ENCODE data around the gene PSMD10.

PSMD10 gene

GRCh38 chrX:108091264-108091877 is at the start of gene PSMD10, which contains the start of gene ATG4A:
TSS of gene PSMD10 (minus strand) at chrX:108091542. CDS start at chrX:108091520, 22 bp downstream.
TSS of gene ATG4A (plus strand) at chrX:108091778. CDS start at chrX:108091827, 49 bp downstream.
- peak within 1 kb of the TSS; percentile 64 to 78 for H3K9ac ChIP-seq (ENCODE audit: low read length in 2 of 2)
- H3K27ac ChIP-seq (ENCODE audit: low read length) = peak within 1 kb of the TSS; percentile 46
- no peaks in the 10 kb centered on the region for H3K4me1 ChIP-seq (ENCODE audit: control insufficient read depth, insufficient read depth, low read length)
- peaks cover 3 to 4% of the 10 kb centered on the region in 2 donors for H3K36me3 ChIP-seq (ENCODE audit: control insufficient read depth in 2 of 2, insufficient read depth in 2 of 2, low read length in 2 of 2)
- no peaks in the 10 kb centered on the region for H3K27me3 ChIP-seq (ENCODE audit: control insufficient read depth in 1 of 2, insufficient read depth in 2 of 2, low read length in 2 of 2)
- no peaks in the 10 kb centered on the region for H3K9me3 ChIP-seq (ENCODE audit: control insufficient read depth in 2 of 2, low read length in 2 of 2)
- peak within 1 kb of the TSS; percentile 74 to 76 for H3K4me3 ChIP-seq (ENCODE audit: low read length in 2 of 2)

GRCh38 chrX:108138814-108139702 is 47.7 kb upstream of the PSMD10 start:
- peaks cover 4 to 5% of the 10 kb centered on the region in 2 donors for H3K36me3 ChIP-seq (ENCODE audit: control insufficient read depth in 2 of 2, insufficient read depth in 2 of 2, low read length in 2 of 2)
- no peaks in the 10 kb centered on the region for H3K9me3 ChIP-seq (ENCODE audit: control insufficient read depth in 2 of 2, low read length in 2 of 2)
- no peak overlapping the region for H3K9ac ChIP-seq (ENCODE audit: low read length in 2 of 2)
- no peaks in the 10 kb centered on the region for H3K4me1 ChIP-seq (ENCODE audit: control insufficient read depth, insufficient read depth, low read length)
- no peak overlapping the region for H3K4me3 ChIP-seq (ENCODE audit: low read length in 2 of 2)
- H3K27me3 ChIP-seq (ENCODE audit: control insufficient read depth in 1 of 2, insufficient read depth in 2 of 2, low read length in 2 of 2) = peaks cover 0 to 2% of the 10 kb centered on the region in 2 donors
- H3K27ac ChIP-seq (ENCODE audit: low read length) = no peak overlapping the region

GRCh38 chrX:108134724-108135123 is 43.4 kb upstream of the PSMD10 start:
- Histone ChIP-seq H3K4me1 (ENCODE audit: control insufficient read depth, insufficient read depth, low read length) (no peaks in the 10 kb centered on the region), H3K9ac (ENCODE audit: low read length in 2 of 2) (no peak overlapping the region), H3K4me3 (ENCODE audit: low read length in 2 of 2) (no peak overlapping the region), H3K27ac (ENCODE audit: low read length) (no peak overlapping the region), H3K27me3 (ENCODE audit: control insufficient read depth in 1 of 2, insufficient read depth in 2 of 2, low read length in 2 of 2) (peaks cover 0 to 6% of the 10 kb centered on the region in 2 donors), H3K9me3 (ENCODE audit: control insufficient read depth in 2 of 2, low read length in 2 of 2) (no peaks in the 10 kb centered on the region), H3K36me3 (ENCODE audit: control insufficient read depth in 2 of 2, insufficient read depth in 2 of 2, low read length in 2 of 2) (peaks cover 2 to 5% of the 10 kb centered on the region in 2 donors)

GRCh38 chrX:108132876-108133275 is 41.5 kb upstream of the PSMD10 start:
- Histone ChIP-seq H3K36me3 (ENCODE audit: control insufficient read depth in 2 of 2, insufficient read depth in 2 of 2, low read length in 2 of 2) (peaks cover 2 to 5% of the 10 kb centered on the region in 2 donors), H3K9me3 (ENCODE audit: control insufficient read depth in 2 of 2, low read length in 2 of 2) (no peaks in the 10 kb centered on the region), H3K27me3 (ENCODE audit: control insufficient read depth in 1 of 2, insufficient read depth in 2 of 2, low read length in 2 of 2) (peaks cover 0 to 6% of the 10 kb centered on the region in 2 donors), H3K4me3 (ENCODE audit: low read length in 2 of 2) (no peak overlapping the region), H3K27ac (ENCODE audit: low read length) (no peak overlapping the region), H3K4me1 (ENCODE audit: control insufficient read depth, insufficient read depth, low read length) (no peaks in the 10 kb centered on the region), H3K9ac (ENCODE audit: low read length in 2 of 2) (no peak overlapping the region)

- no peaks in the 10 kb centered on the region for H3K9me3 ChIP-seq (ENCODE audit: control insufficient read depth in 2 of 2, low read length in 2 of 2)
- H3K27ac ChIP-seq (ENCODE audit: low read length) = no peak overlapping the region
- no peak overlapping the region for H3K9ac ChIP-seq (ENCODE audit: low read length in 2 of 2)
- peaks cover 2 to 5% of the 10 kb centered on the region in 2 donors for H3K36me3 ChIP-seq (ENCODE audit: control insufficient read depth in 2 of 2, insufficient read depth in 2 of 2, low read length in 2 of 2)
- H3K4me1 ChIP-seq (ENCODE audit: control insufficient read depth, insufficient read depth, low read length) = no peaks in the 10 kb centered on the region
- peaks cover 0 to 6% of the 10 kb centered on the region in 2 donors for H3K27me3 ChIP-seq (ENCODE audit: control insufficient read depth in 1 of 2, insufficient read depth in 2 of 2, low read length in 2 of 2)
- H3K4me3 ChIP-seq (ENCODE audit: low read length in 2 of 2) = no peak overlapping the region
Observed at GRCh38 chrX:108132034-108132433, 40.7 kb upstream of the PSMD10 start.

- no peak overlapping the region for H3K9ac ChIP-seq (ENCODE audit: low read length in 2 of 2)
- H3K27me3 ChIP-seq (ENCODE audit: control insufficient read depth in 1 of 2, insufficient read depth in 2 of 2, low read length in 2 of 2) = peaks cover 0 to 6% of the 10 kb centered on the region in 2 donors
- H3K4me3 ChIP-seq (ENCODE audit: low read length in 2 of 2) = no peak overlapping the region
- H3K4me1 ChIP-seq (ENCODE audit: control insufficient read depth, insufficient read depth, low read length) = no peaks in the 10 kb centered on the region
- H3K36me3 ChIP-seq (ENCODE audit: control insufficient read depth in 2 of 2, insufficient read depth in 2 of 2, low read length in 2 of 2) = peaks cover 2 to 5% of the 10 kb centered on the region in 2 donors
- no peak overlapping the region for H3K27ac ChIP-seq (ENCODE audit: low read length)
- H3K9me3 ChIP-seq (ENCODE audit: control insufficient read depth in 2 of 2, low read length in 2 of 2) = no peaks in the 10 kb centered on the region
Observed at GRCh38 chrX:108131471-108131870, 40.1 kb upstream of the PSMD10 start.

- Histone ChIP-seq H3K4me3 (ENCODE audit: low read length in 2 of 2) (no peak overlapping the region), H3K27me3 (ENCODE audit: control insufficient read depth in 1 of 2, insufficient read depth in 2 of 2, low read length in 2 of 2) (peaks cover 0 to 6% of the 10 kb centered on the region in 2 donors), H3K9me3 (ENCODE audit: control insufficient read depth in 2 of 2, low read length in 2 of 2) (no peaks in the 10 kb centered on the region), H3K36me3 (ENCODE audit: control insufficient read depth in 2 of 2, insufficient read depth in 2 of 2, low read length in 2 of 2) (peaks cover 2 to 5% of the 10 kb centered on the region in 2 donors), H3K27ac (ENCODE audit: low read length) (no peak overlapping the region), H3K9ac (ENCODE audit: low read length in 2 of 2) (no peak overlapping the region), H3K4me1 (ENCODE audit: control insufficient read depth, insufficient read depth, low read length) (no peaks in the 10 kb centered on the region)
Observed at GRCh38 chrX:108130889-108131288, 39.5 kb upstream of the PSMD10 start.

GRCh38 chrX:108127152-108127551 is 35.8 kb upstream of the PSMD10 start:
- Histone ChIP-seq H3K9me3 (ENCODE audit: control insufficient read depth in 2 of 2, low read length in 2 of 2) (no peaks in the 10 kb centered on the region), H3K4me3 (ENCODE audit: low read length in 2 of 2) (no peak overlapping the region), H3K27me3 (ENCODE audit: control insufficient read depth in 1 of 2, insufficient read depth in 2 of 2, low read length in 2 of 2) (peaks cover 0 to 4% of the 10 kb centered on the region in 2 donors), H3K9ac (ENCODE audit: low read length in 2 of 2) (no peak overlapping the region), H3K4me1 (ENCODE audit: control insufficient read depth, insufficient read depth, low read length) (no peaks in the 10 kb centered on the region), H3K36me3 (ENCODE audit: control insufficient read depth in 2 of 2, insufficient read depth in 2 of 2, low read length in 2 of 2) (no peaks in the 10 kb centered on the region), H3K27ac (ENCODE audit: low read length) (no peak overlapping the region)

- no peak overlapping the region for H3K4me3 ChIP-seq (ENCODE audit: low read length in 2 of 2)
- H3K36me3 ChIP-seq (ENCODE audit: control insufficient read depth in 2 of 2, insufficient read depth in 2 of 2, low read length in 2 of 2) = no peaks in the 10 kb centered on the region
- H3K4me1 ChIP-seq (ENCODE audit: control insufficient read depth, insufficient read depth, low read length) = no peaks in the 10 kb centered on the region
- H3K9ac ChIP-seq (ENCODE audit: low read length in 2 of 2) = no peak overlapping the region
- no peak overlapping the region for H3K27ac ChIP-seq (ENCODE audit: low read length)
- H3K27me3 ChIP-seq (ENCODE audit: control insufficient read depth in 1 of 2, insufficient read depth in 2 of 2, low read length in 2 of 2) = peaks cover 0 to 2% of the 10 kb centered on the region in 2 donors
- no peaks in the 10 kb centered on the region for H3K9me3 ChIP-seq (ENCODE audit: control insufficient read depth in 2 of 2, low read length in 2 of 2)
Observed at GRCh38 chrX:108126661-108127060, 35.3 kb upstream of the PSMD10 start.

- no peak overlapping the region for H3K4me3 ChIP-seq (ENCODE audit: low read length in 2 of 2)
- no peaks in the 10 kb centered on the region for H3K9me3 ChIP-seq (ENCODE audit: control insufficient read depth in 2 of 2, low read length in 2 of 2)
- H3K36me3 ChIP-seq (ENCODE audit: control insufficient read depth in 2 of 2, insufficient read depth in 2 of 2, low read length in 2 of 2) = no peaks in the 10 kb centered on the region
Observed at GRCh38 chrX:108123591-108124366, 32.4 kb upstream of the PSMD10 start.

More at GRCh38 chrX:108123591-108124366, 32.4 kb upstream of the PSMD10 start:
- Histone ChIP-seq H3K9ac (ENCODE audit: low read length in 2 of 2) (no peak overlapping the region), H3K27me3 (ENCODE audit: control insufficient read depth in 1 of 2, insufficient read depth in 2 of 2, low read length in 2 of 2) (peaks cover 0 to 2% of the 10 kb centered on the region in 2 donors), H3K27ac (ENCODE audit: low read length) (no peak overlapping the region), H3K4me1 (ENCODE audit: control insufficient read depth, insufficient read depth, low read length) (peaks cover 6% of the 10 kb centered on the region)

Data from stomach smooth muscle (tissue), 2 donors.